Bronchial epithelial cell (primary cell): ENCODE data around the gene NKAP. TPM values are rescaled to one million over a fixed set of nuclear protein-coding genes. Genes with fewer than 3 reads are reported as not detected.
"Not testable (repeated sequence)": the region's sequence is repeated elsewhere in the genome, so short reads cannot be mapped to it uniquely, and the experiment has no call there.

ENCODE experiments used
- DNase-seq: peaks from one replicate; pipeline ENCODE4 v3.0.0-alpha.2; 2010; ENCODE audit warnings: low read depth
- FAIRE-seq: peaks from 2 replicates; lab custom pipeline; 2011; peaks lifted over from hg19 to GRCh38; lab: Jason Lieb, UNC
- H3K27me3 ChIP-seq: 2 replicates; pipeline ENCODE4 v1.5.1; 2011; ENCODE audit warnings: low read length; ENCODE audit not compliant: control insufficient read depth, insufficient read depth
- H3K36me3 ChIP-seq: 2 replicates; pipeline ENCODE4 v1.5.1; 2011; ENCODE audit warnings: low read length; ENCODE audit not compliant: control insufficient read depth, insufficient read depth
- H3K4me3 ChIP-seq: 2 replicates; pipeline ENCODE4 v1.5.1; 2011; ENCODE audit warnings: mild to moderate bottlenecking, low read depth, low read length, control low read depth
- CTCF ChIP-seq: IDR thresholded peaks from 2 replicates; pipeline ENCODE4 v1.5.1; 2011; ENCODE audit warnings: mild to moderate bottlenecking, moderate library complexity, low read length, control low read depth, inconsistent platforms; ENCODE audit not compliant: insufficient read depth, severe bottlenecking
- total RNA-seq: library from RNA; depleted of rRNA; stranded (reverse); fragments of >200 nt; gene quantifications from 2 replicates; pipeline ENCODE4 v1.2.1, GENCODE V29; 2014

The NKAP gene
- total RNA-seq, 1 donor from 2014 or later = 3.4 TPM

GRCh38 chrX:119917877-119918276, 25.7 kb downstream of the NKAP start:
- Histone ChIP-seq H3K27me3 (no peaks in the 10 kb centered on the region), H3K4me3 (no peak overlapping the region), H3K36me3 (no peaks in the 10 kb centered on the region)
- no peak for FAIRE-seq
- no peak for TF ChIP-seq CTCF
- DNase-seq = no peak

GRCh38 chrX:119916310-119916709, 27.2 kb downstream of the NKAP start:
- no peak for TF ChIP-seq CTCF
- FAIRE-seq = no peak

GRCh38 chrX:119900976-119901375, 42.6 kb downstream of the NKAP start:
- H3K4me3 ChIP-seq = no peak overlapping the region
- DNase-seq (no peak), FAIRE-seq (no peak)
- TF ChIP-seq CTCF = no peak
- H3K36me3 ChIP-seq = no peaks in the 10 kb centered on the region
- no peaks in the 10 kb centered on the region for H3K27me3 ChIP-seq

More at GRCh38 chrX:119916310-119916709, 27.2 kb downstream of the NKAP start:
- Histone ChIP-seq H3K36me3 (no peaks in the 10 kb centered on the region), H3K27me3 (no peaks in the 10 kb centered on the region), H3K4me3 (no peak overlapping the region)
- no peak for DNase-seq

GRCh38 chrX:119899125-119899524, 44.4 kb downstream of the NKAP start:
- H3K27me3 ChIP-seq = no peaks in the 10 kb centered on the region
- TF ChIP-seq CTCF = no peak
- no peaks in the 10 kb centered on the region for H3K36me3 ChIP-seq
- FAIRE-seq = no peak
- peak; percentile 50 for DNase-seq
- H3K4me3 ChIP-seq = no peak overlapping the region

- DNase-seq = no peak
- no peak for FAIRE-seq
- Histone ChIP-seq H3K36me3 (no peaks in the 10 kb centered on the region), H3K4me3 (no peak within 1 kb of the TSS), H3K27me3 (no peaks in the 10 kb centered on the region)
- no peak for TF ChIP-seq CTCF
These were observed 47.7 kb downstream of the NKAP start, which contains the start of gene AKAP14 for GRCh38 chrX:119895843-119896326. TSS of gene AKAP14 (plus strand) at chrX:119895893. CDS start at chrX:119903224, 7,331 bp downstream.

GRCh38 chrX:119891961-119892692, 51.4 kb downstream of the NKAP start:
- not testable (repeated sequence) for DNase-seq, H3K36me3 ChIP-seq, H3K4me3 ChIP-seq, FAIRE-seq, H3K27me3 ChIP-seq

GRCh38 chrX:119890626-119891025, 52.9 kb downstream of the NKAP start:
- H3K36me3 ChIP-seq, H3K27me3 ChIP-seq, H3K4me3 ChIP-seq, FAIRE-seq, DNase-seq: not testable (repeated sequence)
